Measurements from ENCODE around the gene PCLAF.
"Not testable (repeated sequence)": the region's sequence is repeated elsewhere in the genome, so short reads cannot be mapped to it uniquely, and the experiment has no call there.

Gene PCLAF

DNA sequence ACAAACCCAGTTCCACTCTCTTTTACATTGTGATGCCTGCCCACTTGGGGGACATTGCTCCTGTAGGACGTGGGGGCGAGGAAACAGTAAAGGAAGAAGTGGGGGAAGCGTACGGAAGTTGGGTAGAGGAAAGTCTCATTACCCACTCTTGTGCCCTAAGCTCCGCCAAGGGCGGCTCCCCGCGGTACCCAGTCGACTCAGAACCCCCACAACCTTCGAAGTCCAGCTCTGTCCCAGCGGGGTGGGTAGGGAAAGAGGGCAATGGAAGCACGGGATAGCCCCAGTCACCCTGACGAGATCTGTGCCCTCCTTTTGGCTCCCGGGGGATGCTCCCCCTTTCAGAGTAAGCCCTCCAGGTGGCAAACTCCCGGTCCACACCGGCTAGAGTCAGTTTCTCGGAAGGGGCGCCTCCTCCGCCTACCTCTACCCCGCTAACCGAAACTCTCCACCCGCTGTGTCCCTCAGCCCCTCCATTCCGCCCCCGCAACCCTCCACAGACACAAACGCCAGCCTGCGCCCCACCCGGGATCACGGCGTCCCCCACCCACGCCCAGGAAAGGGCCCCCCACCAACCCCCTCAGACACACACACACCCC, 25.8 kb downstream of the PCLAF start:
- DNase-seq (ENCODE audit: low spot score in 2 of 2) = no peak
- peak overlapping the region; percentile 96 for H3K4me3 Mint-ChIP-seq
- peak; percentile 37 for ATAC-seq (replicated peaks; ENCODE audit: extremely low read depth, poor library complexity, severe bottlenecking)
- peaks cover 2% of the 10 kb centered on the region for H3K36me3 Mint-ChIP-seq (ENCODE audit: insufficient read depth)
- peak overlapping the region; percentile 88 for H3K27ac Mint-ChIP-seq (ENCODE audit: low read depth)
- no peaks in the 10 kb centered on the region for H3K9me3 Mint-ChIP-seq
- no peaks in the 10 kb centered on the region for H3K27me3 Mint-ChIP-seq
- peaks cover 19% of the 10 kb centered on the region for H3K4me1 Mint-ChIP-seq

DNA sequence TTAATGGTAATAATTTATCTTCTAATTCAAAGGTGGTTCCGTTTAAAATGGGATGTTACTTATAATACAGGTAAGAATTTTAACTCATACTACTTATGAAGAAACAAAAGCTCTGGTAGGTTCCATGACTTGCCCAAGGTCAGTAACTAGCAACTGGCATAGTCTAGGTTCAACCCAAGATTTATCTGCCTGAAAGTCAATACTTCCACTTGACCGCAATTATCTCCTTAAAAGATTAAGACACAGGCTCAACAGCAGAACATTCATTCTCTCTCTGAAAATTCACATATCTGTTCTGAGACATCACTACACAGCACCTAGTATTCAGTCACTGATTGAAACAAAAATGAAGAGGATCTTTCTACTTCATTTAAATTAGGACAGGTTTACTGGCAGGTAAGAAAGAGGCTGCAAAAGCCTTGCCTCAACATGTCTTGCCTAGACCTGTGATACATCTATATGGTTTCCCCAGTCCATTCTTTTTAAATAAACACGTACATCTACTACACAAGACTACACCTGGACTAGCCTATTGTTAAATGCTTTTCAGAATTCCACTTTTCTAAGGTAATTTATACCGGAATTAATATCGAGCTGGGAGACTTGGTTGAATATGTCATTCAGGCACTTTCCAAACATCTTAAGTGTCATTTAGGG, 26.4 kb downstream of the PCLAF start:
- H3K4me3 Mint-ChIP-seq = peak overlapping the region; percentile 96
- peak overlapping the region; percentile 88 for H3K27ac Mint-ChIP-seq (ENCODE audit: low read depth)
- H3K36me3 Mint-ChIP-seq (ENCODE audit: insufficient read depth) = peaks cover 4% of the 10 kb centered on the region
- ATAC-seq (replicated peaks; ENCODE audit: extremely low read depth, poor library complexity, severe bottlenecking) = no peak
- H3K4me1 Mint-ChIP-seq = peaks cover 19% of the 10 kb centered on the region
- H3K9me3 Mint-ChIP-seq = no peaks in the 10 kb centered on the region
- H3K27me3 Mint-ChIP-seq = no peaks in the 10 kb centered on the region
- DNase-seq (ENCODE audit: low spot score in 2 of 2) = no peak

DNA sequence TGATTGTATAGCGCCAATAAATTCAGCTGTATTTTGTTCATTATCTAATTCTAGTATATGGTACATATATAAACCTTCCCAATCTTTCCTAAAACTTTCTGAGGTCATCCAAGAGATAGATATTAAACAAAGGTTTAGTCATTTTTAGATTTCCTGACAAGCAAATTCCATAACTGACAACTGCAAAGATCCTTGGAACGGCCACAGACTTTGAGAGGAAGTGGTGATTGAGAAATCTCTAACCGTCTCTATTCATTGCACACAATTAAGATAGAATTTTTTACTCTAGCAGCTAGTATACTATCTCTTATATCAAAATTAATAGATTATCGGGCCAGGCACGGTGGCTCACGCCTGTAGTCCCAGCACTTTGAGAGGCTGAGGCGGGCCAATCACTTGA, 30.0 kb downstream of the PCLAF start:
- ATAC-seq (replicated peaks; ENCODE audit: extremely low read depth, poor library complexity, severe bottlenecking) (no peak), DNase-seq (ENCODE audit: low spot score in 2 of 2) (no peak)
- Mint-ChIP-seq H3K27ac (ENCODE audit: low read depth) (peak overlapping the region; percentile 41), H3K4me1 (peaks cover 13% of the 10 kb centered on the region), H3K9me3 (no peaks in the 10 kb centered on the region), H3K27me3 (no peaks in the 10 kb centered on the region), H3K4me3 (no peak overlapping the region), H3K36me3 (ENCODE audit: insufficient read depth) (peaks cover 14% of the 10 kb centered on the region)

DNA sequence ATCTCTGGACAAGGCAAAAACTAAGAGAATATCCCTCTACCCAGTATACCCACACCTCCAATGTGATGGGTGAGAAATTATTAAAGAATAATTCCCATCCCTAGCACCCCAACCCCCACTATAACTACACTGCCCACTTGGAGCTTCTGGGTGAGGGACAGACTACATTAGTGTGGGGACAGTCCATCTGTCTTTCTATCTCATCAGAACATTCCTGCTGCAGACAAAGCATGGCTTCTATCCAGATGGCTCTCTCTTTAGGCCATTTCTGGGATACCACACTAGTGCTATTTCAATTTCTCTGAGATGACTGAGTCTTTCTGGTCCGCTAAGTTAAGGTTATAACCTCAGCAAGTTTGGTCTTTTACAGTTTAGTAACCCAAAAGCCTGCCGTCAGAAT, 31.9 kb downstream of the PCLAF start:
- no peaks in the 10 kb centered on the region for H3K9me3 Mint-ChIP-seq
- no peaks in the 10 kb centered on the region for H3K27me3 Mint-ChIP-seq
- DNase-seq (ENCODE audit: low spot score in 2 of 2) (no peak), ATAC-seq (replicated peaks; ENCODE audit: extremely low read depth, poor library complexity, severe bottlenecking) (no peak)
- H3K36me3 Mint-ChIP-seq (ENCODE audit: insufficient read depth) = peaks cover 14% of the 10 kb centered on the region
- H3K4me3 Mint-ChIP-seq = no peak overlapping the region
- H3K27ac Mint-ChIP-seq (ENCODE audit: low read depth) = no peak overlapping the region
- no peaks in the 10 kb centered on the region for H3K4me1 Mint-ChIP-seq

DNA sequence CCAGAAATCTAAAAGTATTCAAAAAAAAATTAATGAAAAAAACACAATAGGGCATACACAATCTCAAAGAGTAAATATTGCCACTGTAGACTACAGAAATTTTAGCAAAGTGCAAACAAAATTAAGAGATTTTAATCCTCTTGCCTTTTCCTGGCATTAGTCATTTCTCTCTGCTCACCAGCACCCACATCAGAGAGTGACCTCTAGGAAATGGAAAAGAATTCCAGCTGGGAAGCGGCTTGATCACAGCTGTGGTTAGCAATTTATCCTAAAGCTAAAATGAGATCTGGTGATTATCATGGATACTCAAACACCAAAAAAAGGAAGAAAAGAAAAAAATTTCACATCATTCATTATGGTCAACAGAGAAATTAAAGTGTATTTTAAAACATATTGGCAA, 32.8 kb downstream of the PCLAF start:
- no peak for ATAC-seq (replicated peaks; ENCODE audit: extremely low read depth, poor library complexity, severe bottlenecking)
- H3K27me3 Mint-ChIP-seq = no peaks in the 10 kb centered on the region

DNA sequence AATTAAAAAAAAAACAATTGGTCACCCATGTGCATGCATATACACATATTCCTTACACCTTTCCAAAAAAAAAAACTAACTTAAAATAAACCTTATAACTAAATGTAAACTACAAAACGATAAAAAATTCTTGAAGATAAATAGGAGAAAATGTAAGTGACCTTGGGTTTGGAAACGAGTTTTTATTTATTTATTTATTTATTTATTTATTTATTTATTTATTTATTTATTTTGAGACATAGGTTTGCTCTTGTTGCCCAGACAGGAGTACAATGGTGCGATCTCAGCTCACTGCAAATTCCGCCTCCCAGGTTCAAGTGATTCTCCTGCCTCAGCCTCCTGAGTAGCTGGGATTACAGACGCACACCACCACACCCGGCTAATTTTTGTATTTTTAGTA, 35.0 kb downstream of the PCLAF start:
- not testable (repeated sequence) for H3K4me1 Mint-ChIP-seq; H3K9me3 Mint-ChIP-seq; H3K27me3 Mint-ChIP-seq; DNase-seq (ENCODE audit: low spot score in 2 of 2); H3K27ac Mint-ChIP-seq (ENCODE audit: low read depth); ATAC-seq (replicated peaks; ENCODE audit: extremely low read depth, poor library complexity, severe bottlenecking); H3K4me3 Mint-ChIP-seq
- peaks cover 15% of the 10 kb centered on the region for H3K36me3 Mint-ChIP-seq (ENCODE audit: insufficient read depth)

More for the DNA sequence above, 32.8 kb downstream of the PCLAF start:
- Mint-ChIP-seq H3K36me3 (ENCODE audit: insufficient read depth) (peaks cover 13% of the 10 kb centered on the region), H3K9me3 (no peaks in the 10 kb centered on the region), H3K4me3 (no peak overlapping the region), H3K27ac (ENCODE audit: low read depth) (no peak overlapping the region), H3K4me1 (peaks cover 3% of the 10 kb centered on the region)
- DNase-seq (ENCODE audit: low spot score in 2 of 2) = no peak

DNA sequence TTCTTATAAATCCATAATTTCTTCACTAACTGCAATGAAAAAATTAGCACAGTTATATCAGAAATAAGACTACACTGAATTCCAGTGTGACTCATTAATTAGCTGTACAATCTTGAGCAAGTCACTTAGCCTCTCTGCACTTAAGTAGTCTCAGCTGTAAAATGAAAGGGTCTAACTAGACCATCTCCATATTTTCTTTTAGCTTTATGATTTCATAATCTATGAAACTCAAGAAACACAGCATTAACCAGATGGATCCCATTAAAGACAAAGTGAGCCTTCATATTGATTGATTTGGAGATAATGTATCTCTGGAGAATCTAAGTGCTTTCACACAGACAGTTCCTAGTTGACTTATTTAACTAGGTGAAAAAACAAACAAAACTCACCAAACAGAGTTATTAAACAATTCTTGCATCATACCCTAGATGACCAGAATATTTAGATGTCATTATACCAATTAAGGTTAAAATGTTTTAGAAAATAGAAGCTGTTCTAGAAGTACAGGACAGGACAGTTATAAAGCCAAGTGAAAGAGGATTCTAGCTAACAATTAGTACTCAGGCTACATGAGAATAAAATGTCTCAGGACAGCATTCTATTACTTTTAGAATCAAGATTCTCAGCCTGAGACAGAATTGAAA, 36.5 kb downstream of the PCLAF start:
- H3K9me3 Mint-ChIP-seq = no peaks in the 10 kb centered on the region
- peaks cover 9% of the 10 kb centered on the region for H3K4me1 Mint-ChIP-seq
- no peaks in the 10 kb centered on the region for H3K27me3 Mint-ChIP-seq
- ATAC-seq (replicated peaks; ENCODE audit: extremely low read depth, poor library complexity, severe bottlenecking) (no peak), DNase-seq (ENCODE audit: low spot score in 2 of 2) (no peak)
- peaks cover 13% of the 10 kb centered on the region for H3K36me3 Mint-ChIP-seq (ENCODE audit: insufficient read depth)
- no peak overlapping the region for H3K4me3 Mint-ChIP-seq
- no peak overlapping the region for H3K27ac Mint-ChIP-seq (ENCODE audit: low read depth)

DNA sequence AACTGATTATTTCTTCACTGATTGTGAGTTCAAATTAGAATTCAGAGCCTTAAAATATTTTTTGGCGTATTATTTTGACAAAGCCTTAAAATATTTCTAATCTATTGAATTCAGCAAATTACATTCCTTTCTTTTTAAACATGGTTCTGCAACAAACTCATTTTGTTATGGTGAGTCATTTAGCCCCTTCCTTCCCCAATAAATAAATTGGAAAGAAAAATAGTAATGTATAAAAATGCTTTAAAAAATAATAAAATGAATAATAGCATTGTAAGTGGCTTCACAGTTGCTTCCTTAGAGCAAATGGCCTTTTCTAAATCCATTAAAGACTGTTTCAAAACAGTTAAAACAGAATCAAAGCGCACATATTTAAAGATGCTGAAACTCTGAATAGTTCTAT, 37.4 kb downstream of the PCLAF start:
- Mint-ChIP-seq H3K4me3 (no peak overlapping the region), H3K27me3 (no peaks in the 10 kb centered on the region), H3K27ac (ENCODE audit: low read depth) (no peak overlapping the region), H3K9me3 (no peaks in the 10 kb centered on the region), H3K4me1 (peaks cover 9% of the 10 kb centered on the region), H3K36me3 (ENCODE audit: insufficient read depth) (peaks cover 13% of the 10 kb centered on the region)
- DNase-seq (ENCODE audit: low spot score in 2 of 2) (no peak), ATAC-seq (replicated peaks; ENCODE audit: extremely low read depth, poor library complexity, severe bottlenecking) (no peak)

DNA sequence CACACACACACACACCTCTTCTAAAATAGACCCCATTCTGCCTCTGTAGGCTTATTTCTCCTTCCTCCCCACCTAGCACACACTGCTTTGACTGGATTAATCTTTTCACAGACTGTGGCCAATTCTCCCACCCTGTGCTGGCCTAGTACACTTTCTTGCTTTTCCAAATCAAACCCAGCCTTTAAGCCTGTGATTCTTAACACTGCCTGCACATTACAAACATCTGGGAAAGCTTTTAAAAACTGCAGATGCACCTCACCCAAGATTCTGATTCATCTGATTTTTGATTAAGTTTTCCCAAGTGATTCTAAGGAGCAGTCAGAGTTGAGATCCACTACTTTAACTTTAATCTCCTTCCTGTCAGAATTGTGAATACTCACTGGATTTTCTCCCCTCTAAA, 38.0 kb downstream of the PCLAF start:
- H3K27ac Mint-ChIP-seq (ENCODE audit: low read depth) = peak overlapping the region; percentile 7
- H3K9me3 Mint-ChIP-seq = no peaks in the 10 kb centered on the region
- DNase-seq (ENCODE audit: low spot score in 2 of 2) (no peak), ATAC-seq (replicated peaks; ENCODE audit: extremely low read depth, poor library complexity, severe bottlenecking) (no peak)
- peaks cover 13% of the 10 kb centered on the region for H3K36me3 Mint-ChIP-seq (ENCODE audit: insufficient read depth)
- no peaks in the 10 kb centered on the region for H3K27me3 Mint-ChIP-seq
- H3K4me1 Mint-ChIP-seq = peaks cover 9% of the 10 kb centered on the region
- H3K4me3 Mint-ChIP-seq = no peak overlapping the region

DNA sequence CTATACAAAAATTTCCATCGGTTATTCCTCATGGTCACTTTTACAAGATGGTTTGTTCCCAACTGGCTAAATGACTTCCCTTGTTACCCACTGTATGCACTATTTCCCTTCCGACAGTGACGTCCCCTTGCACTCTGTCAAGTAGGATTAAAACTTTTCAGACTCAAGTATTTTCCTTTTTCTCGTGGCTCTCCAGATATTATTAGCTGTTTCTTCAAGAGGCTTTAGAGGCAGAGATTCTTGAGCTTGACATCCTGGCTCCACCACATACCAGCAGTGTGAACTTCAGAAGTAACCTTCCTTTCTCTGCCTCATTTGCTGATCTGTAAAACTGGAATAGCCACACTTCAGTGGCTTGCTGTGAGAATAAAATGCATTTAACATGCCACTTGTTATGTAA, 39.3 kb downstream of the PCLAF start:
- Mint-ChIP-seq H3K36me3 (ENCODE audit: insufficient read depth) (peaks cover 11% of the 10 kb centered on the region), H3K4me3 (no peak overlapping the region), H3K9me3 (no peaks in the 10 kb centered on the region), H3K27ac (ENCODE audit: low read depth) (no peak overlapping the region), H3K27me3 (no peaks in the 10 kb centered on the region), H3K4me1 (peaks cover 9% of the 10 kb centered on the region)
- no peak for DNase-seq (ENCODE audit: low spot score in 2 of 2)
- no peak for ATAC-seq (replicated peaks; ENCODE audit: extremely low read depth, poor library complexity, severe bottlenecking)

DNA sequence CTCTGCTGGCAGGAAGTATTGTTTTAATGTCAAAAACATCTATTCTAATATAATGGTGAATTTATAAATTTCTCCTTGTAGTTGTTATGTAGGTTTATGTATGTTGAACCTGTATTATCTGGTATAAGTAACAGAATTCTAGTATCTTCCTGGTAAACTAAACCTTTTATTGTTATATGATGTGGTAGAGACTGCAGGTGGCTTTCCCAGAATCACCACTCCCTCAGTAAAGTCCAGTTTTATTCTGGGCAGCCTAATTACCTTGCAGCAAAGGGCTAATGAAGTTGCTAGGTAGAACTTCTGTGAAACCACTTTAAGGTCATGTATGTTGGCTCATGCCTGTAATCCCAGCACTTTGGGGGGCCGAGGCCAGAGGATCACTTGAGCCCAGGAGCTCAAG, 40.9 kb downstream of the PCLAF start:
- H3K27ac Mint-ChIP-seq (ENCODE audit: low read depth) = no peak overlapping the region

DNA sequence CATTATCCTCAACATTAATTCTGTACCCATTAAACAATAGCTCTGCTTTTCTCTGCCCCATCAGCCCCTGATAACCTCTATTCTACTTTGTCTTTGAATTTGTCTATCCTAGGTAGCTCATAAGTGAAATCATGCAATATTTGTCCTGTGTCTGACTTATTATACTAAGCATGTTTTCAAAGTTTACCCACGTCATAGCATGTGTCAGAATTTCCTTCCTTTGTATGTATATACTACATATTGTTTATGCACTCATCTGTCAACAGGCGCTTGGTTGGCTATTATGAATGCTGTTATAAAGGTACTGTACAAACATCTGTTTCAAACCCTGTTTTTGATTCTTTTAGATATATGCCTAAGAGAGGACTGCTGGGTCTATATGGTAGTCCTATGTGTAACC, 43.5 kb downstream of the PCLAF start:
- no peaks in the 10 kb centered on the region for H3K27me3 Mint-ChIP-seq
- DNase-seq (ENCODE audit: low spot score in 2 of 2) = no peak
- no peaks in the 10 kb centered on the region for H3K9me3 Mint-ChIP-seq
- ATAC-seq (replicated peaks; ENCODE audit: extremely low read depth, poor library complexity, severe bottlenecking) = no peak
- peaks cover 11% of the 10 kb centered on the region for H3K4me1 Mint-ChIP-seq
- H3K4me3 Mint-ChIP-seq = no peak overlapping the region
- no peak overlapping the region for H3K27ac Mint-ChIP-seq (ENCODE audit: low read depth)
- H3K36me3 Mint-ChIP-seq (ENCODE audit: insufficient read depth) = peaks cover 6% of the 10 kb centered on the region

More for the DNA sequence above, 40.9 kb downstream of the PCLAF start:
- H3K4me3 Mint-ChIP-seq = no peak overlapping the region
- H3K36me3 Mint-ChIP-seq (ENCODE audit: insufficient read depth) = peaks cover 8% of the 10 kb centered on the region
- DNase-seq (ENCODE audit: low spot score in 2 of 2) = no peak
- ATAC-seq (replicated peaks; ENCODE audit: extremely low read depth, poor library complexity, severe bottlenecking) = no peak
- H3K4me1 Mint-ChIP-seq = peaks cover 9% of the 10 kb centered on the region
- H3K9me3 Mint-ChIP-seq = no peaks in the 10 kb centered on the region
- no peaks in the 10 kb centered on the region for H3K27me3 Mint-ChIP-seq
